AG10803 (cell line): ENCODE results near the gene AACS.
A peak's percentile ranks its signal among the peaks of the same experiment; 100 is the strongest.
"Not testable (repeated sequence)": the region's sequence is repeated elsewhere in the genome, so short reads cannot be mapped to it uniquely, and the experiment has no call there.

ENCODE experiments used
- DNase-seq: peaks from one replicate; pipeline ENCODE4 v3.0.0; 2010; ENCODE audit warnings: low read depth
- H3K4me3 ChIP-seq: 2 replicates; pipeline ENCODE4 v1.5.1; 2011; ENCODE audit warnings: mild to moderate bottlenecking, low read length, control low read depth
- CTCF ChIP-seq: conservative IDR thresholded peaks from 2 replicates; pipeline ENCODE4 v1.5.1; 2011; ENCODE audit warnings: mild to moderate bottlenecking, low read length, control low read depth, inconsistent platforms

The AACS gene

DNA sequence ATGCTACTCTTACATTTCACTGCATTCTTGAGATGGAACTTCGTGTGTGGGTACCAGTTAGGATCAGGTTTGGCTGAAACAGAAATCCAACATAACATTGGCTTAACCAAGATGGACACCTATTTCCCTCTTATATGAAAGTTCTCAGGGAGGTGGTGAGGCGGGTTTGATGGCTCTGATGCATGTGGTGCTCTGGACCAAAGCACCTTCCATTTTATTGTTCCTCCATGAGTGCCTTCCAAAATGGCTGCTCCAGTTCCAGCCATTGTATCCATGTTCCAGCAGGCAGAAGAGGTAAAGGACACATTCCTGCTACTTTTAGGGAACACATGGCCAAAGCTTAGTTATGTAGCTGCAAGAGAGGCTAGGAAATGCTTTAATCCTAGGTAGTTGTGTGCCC, 42.2 kb upstream of the AACS start:
- H3K4me3 ChIP-seq: no peak overlapping the region
- DNase-seq: no peak
- TF ChIP-seq CTCF: no peak

- H3K4me3 ChIP-seq: no peak overlapping the region
- no peak for DNase-seq
- no peak for TF ChIP-seq CTCF
These were observed 40.2 kb upstream of the AACS start for GRCh38 chr12:125024949-125025563.

GRCh38 chr12:125025606-125026235, 39.5 kb upstream of the AACS start:
- H3K4me3 ChIP-seq: no peak overlapping the region
- no peak for TF ChIP-seq CTCF
- DNase-seq: no peak

DNA sequence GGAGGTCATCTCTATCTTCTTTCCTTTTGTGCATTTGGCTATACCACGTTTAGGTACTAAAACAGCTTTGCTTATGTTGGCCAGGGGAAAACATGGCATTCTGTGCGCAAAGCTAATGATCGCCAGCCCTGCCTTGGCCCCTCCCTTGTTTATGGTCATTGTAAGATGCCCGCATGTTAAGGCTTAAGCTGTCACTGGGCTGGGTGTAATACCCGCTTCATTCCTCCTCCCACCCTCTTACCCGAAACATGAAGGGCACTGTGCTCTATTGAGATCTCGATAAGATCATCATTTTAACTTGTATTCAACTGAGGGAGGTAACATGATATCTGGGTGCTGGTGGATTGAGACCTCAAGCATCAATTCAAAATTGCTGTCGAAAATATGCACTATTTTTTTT, 37.1 kb upstream of the AACS start:
- no peak for TF ChIP-seq CTCF
- no peak overlapping the region for H3K4me3 ChIP-seq
- DNase-seq: no peak

DNA sequence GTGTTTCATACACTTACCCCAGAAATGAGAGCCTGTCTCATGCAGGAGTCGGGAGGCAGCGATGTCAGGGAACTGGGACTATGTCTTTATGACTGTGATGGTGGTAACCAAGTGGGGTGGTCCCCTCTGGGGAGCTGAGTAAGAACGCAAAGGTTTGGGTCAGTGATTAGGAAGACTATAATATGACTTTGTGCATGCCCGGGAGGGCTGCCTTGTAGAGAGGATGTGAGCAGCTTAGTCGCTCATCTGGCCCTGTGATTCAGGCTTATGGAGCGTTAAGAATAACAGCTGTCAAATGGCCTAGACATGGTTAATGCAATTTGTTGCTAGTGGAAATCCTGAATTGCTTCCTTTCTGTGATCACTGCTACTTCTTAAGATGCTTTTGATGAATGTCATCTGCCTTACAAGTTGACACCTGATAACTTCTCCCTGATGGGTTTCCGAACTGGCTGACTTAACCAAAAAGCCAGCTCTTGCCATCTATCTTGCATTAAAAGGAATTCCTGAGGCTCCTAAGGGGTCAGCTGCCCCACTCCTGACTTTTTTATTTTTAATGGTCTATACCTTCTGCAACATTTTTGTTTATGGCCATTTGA, 35.4 kb upstream of the AACS start:
- H3K4me3 ChIP-seq: no peak overlapping the region
- TF ChIP-seq CTCF: no peak
- DNase-seq: peak; percentile 2

DNA sequence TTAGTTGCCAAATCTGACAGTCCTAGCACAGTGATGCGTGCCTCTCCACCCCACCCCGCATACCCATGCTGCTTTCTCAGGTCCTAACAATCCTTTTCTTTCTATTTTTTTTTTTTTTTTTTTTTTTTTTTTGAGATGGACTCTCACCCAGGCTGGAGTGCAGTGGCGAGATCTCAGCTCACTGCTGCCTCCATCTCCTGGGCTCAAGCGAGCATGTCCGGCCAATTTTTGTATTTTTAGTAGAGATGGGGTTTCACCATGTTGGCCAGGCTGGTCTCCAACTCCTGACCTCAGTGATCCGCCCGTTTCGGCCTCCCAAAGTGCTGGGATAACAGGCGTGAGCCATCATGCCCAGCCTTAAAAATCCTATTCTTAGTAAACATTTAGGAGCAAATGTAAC, 33.8 kb upstream of the AACS start:
- DNase-seq, H3K4me3 ChIP-seq: not testable (repeated sequence)

DNA sequence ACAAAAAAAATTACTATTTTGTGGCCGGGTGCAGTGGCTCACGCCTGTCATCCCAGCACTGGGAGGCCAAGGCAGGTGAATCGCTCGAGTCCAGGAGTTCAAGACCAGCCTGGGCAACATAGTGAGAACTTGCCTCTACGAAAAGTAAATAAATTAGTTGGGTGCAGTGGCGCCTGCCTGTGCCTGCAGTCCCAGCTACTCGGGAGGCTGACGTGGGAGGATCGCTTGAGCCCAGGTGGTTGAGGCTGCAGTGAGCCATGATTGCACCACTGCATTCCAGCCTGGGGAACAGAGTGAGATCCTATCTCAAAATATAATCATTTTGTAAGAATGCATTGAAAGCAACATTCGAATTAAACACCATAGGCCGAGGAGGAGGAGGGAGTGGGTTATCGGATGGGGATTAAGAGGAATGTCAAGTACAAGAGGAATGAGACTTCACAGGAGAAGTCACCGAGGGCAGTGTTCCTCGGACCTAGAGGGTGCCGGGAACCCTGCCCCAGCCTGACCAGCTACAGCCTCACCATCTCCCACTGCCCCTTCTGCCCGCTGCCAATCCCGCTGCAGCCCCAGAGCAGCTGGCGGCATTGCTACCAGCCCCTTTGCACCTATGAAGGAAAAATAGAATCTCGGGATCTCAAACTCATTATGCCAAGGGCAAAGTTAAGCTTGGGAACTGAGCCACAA, 32.6 kb upstream of the AACS start:
- no peak for DNase-seq
- H3K4me3 ChIP-seq: no peak overlapping the region
- no peak for TF ChIP-seq CTCF
